Astrocyte (in vitro differentiated cells and primary cell): ENCODE results near the gene CPT2. TPM values are rescaled to one million over a fixed set of nuclear protein-coding genes. Genes with fewer than 3 reads are reported as not detected.

Experiments used
- DNase-seq: peaks from one replicate; pipeline ENCODE4 v3.0.0-alpha.2; 2010; ENCODE audit warnings: low read depth
- FAIRE-seq: peaks from 2 replicates; lab custom pipeline; 2011; peaks lifted over from hg19 to GRCh38; lab: Jason Lieb, UNC
- H2AFZ ChIP-seq: 2 replicates; pipeline ENCODE4 v1.6.0; 2012; ENCODE audit warnings: low read depth, low read length, inconsistent platforms
- H3K27ac ChIP-seq: 2 replicates; pipeline ENCODE4 v1.5.1; 2011; ENCODE audit warnings: low read depth, low read length, inconsistent platforms
- H3K27me3 ChIP-seq: 2 replicates; pipeline ENCODE4 v1.6.0; 2011; ENCODE audit warnings: low read length, inconsistent platforms; ENCODE audit not compliant: insufficient read depth
- H3K36me3 ChIP-seq: 2 replicates; pipeline ENCODE4 v1.5.1; 2011; ENCODE audit warnings: low read length, inconsistent platforms; ENCODE audit not compliant: insufficient read depth
- H3K4me1 ChIP-seq: 2 replicates; pipeline ENCODE4 v1.5.1; 2011; ENCODE audit warnings: low read length, inconsistent platforms; ENCODE audit not compliant: insufficient read depth
- H3K4me2 ChIP-seq: 2 replicates; pipeline ENCODE4 v1.6.0; 2012; ENCODE audit warnings: low read length, inconsistent platforms
- H3K4me3 ChIP-seq: 2 replicates; pipeline ENCODE4 v1.5.1; 2011; ENCODE audit warnings: low read depth, mild to moderate bottlenecking, low read length, inconsistent platforms; ENCODE audit not compliant: insufficient read depth
- H3K79me2 ChIP-seq: 2 replicates; pipeline ENCODE4 v1.6.0; 2012; ENCODE audit warnings: mild to moderate bottlenecking, low read length, inconsistent platforms; ENCODE audit not compliant: insufficient read depth
- H3K9ac ChIP-seq: 2 replicates; pipeline ENCODE4 v1.6.0; 2012; ENCODE audit warnings: mild to moderate bottlenecking, low read length, inconsistent platforms
- H3K9me3 ChIP-seq: 2 replicates; pipeline ENCODE4 v1.5.1; 2012; ENCODE audit warnings: low read depth, mild to moderate bottlenecking, low read length, inconsistent platforms; ENCODE audit not compliant: insufficient read depth
- H4K20me1 ChIP-seq: 2 replicates; pipeline ENCODE4 v1.6.0; 2012; ENCODE audit warnings: low read length, inconsistent platforms; ENCODE audit not compliant: insufficient read depth
- H3K27ac Mint-ChIP-seq: one replicate; pipeline ENCODE4 v1.8.0; 2021; ENCODE audit warnings: mild to moderate bottlenecking, mixed read lengths; ENCODE audit not compliant: unreplicated experiment
- H3K27me3 Mint-ChIP-seq: one replicate; pipeline ENCODE4 v1.8.0; 2021; ENCODE audit warnings: low read depth, mixed read lengths; ENCODE audit not compliant: unreplicated experiment
- H3K36me3 Mint-ChIP-seq: one replicate; pipeline ENCODE4 v1.8.0; 2021; ENCODE audit warnings: low read depth, mixed read lengths; ENCODE audit not compliant: unreplicated experiment
- H3K4me1 Mint-ChIP-seq: one replicate; pipeline ENCODE4 v1.8.0; 2021; ENCODE audit warnings: low read depth, mixed read lengths; ENCODE audit not compliant: unreplicated experiment
- H3K4me3 Mint-ChIP-seq: one replicate; pipeline ENCODE4 v1.8.0; 2021; ENCODE audit warnings: mild to moderate bottlenecking, moderate library complexity, mixed read lengths; ENCODE audit not compliant: unreplicated experiment
- H3K9me3 Mint-ChIP-seq: one replicate; pipeline ENCODE4 v1.8.0; 2021; ENCODE audit warnings: mild to moderate bottlenecking, mixed read lengths; ENCODE audit not compliant: unreplicated experiment
- CTCF ChIP-seq: IDR thresholded peaks from 2 replicates; pipeline ENCODE4 v1.5.1; 2011; ENCODE audit warnings: low read depth, mild to moderate bottlenecking, inconsistent platforms, low read length, moderate library complexity; ENCODE audit not compliant: insufficient read depth
- EZH2 ChIP-seq: IDR thresholded peaks from 2 replicates; pipeline ENCODE4 v1.6.1; 2012; ENCODE audit warnings: mild to moderate bottlenecking, low read length, inconsistent platforms; ENCODE audit not compliant: insufficient read depth
- total RNA-seq: library from RNA; stranded (reverse); gene quantifications from 2 replicates; pipeline ENCODE4 v1.2.1, GENCODE V29; 2021

CPT2 gene
- total RNA-seq, 1 donor from 2014 or later = 10.4 TPM

GRCh38 chr1:53254011-53254640 lies 57.5 kb downstream of the CPT2 start:
- H3K9ac ChIP-seq = no peak overlapping the region
- FAIRE-seq (peak; percentile 82), DNase-seq (peak; percentile 32)
- Mint-ChIP-seq H3K27me3 (no peaks in the 10 kb centered on the region), H3K36me3 (peaks cover 13% of the 10 kb centered on the region), H3K4me3 (no peak overlapping the region), H3K27ac (peak overlapping the region; percentile 26), H3K4me1 (peaks cover 9% of the 10 kb centered on the region), H3K9me3 (no peaks in the 10 kb centered on the region)
- no peak overlapping the region for H3K4me2 ChIP-seq
- no peak overlapping the region for H3K27ac ChIP-seq
- no peaks in the 10 kb centered on the region for H4K20me1 ChIP-seq
- no peaks in the 10 kb centered on the region for H3K79me2 ChIP-seq
- H3K9me3 ChIP-seq = no peaks in the 10 kb centered on the region
- H3K4me1 ChIP-seq = no peaks in the 10 kb centered on the region
- H3K27me3 ChIP-seq = no peaks in the 10 kb centered on the region
- TF ChIP-seq CTCF (no peak), EZH2 (no peak)
- H3K36me3 ChIP-seq = peaks cover 11% of the 10 kb centered on the region
- H2AFZ ChIP-seq = peak overlapping the region; percentile 9
- no peak overlapping the region for H3K4me3 ChIP-seq

- H3K4me3 ChIP-seq = no peak overlapping the region
- peaks cover 11% of the 10 kb centered on the region for H3K36me3 ChIP-seq
- Mint-ChIP-seq H3K4me1 (peaks cover 9% of the 10 kb centered on the region), H3K27ac (no peak overlapping the region), H3K4me3 (no peak overlapping the region), H3K36me3 (peaks cover 8% of the 10 kb centered on the region), H3K27me3 (no peaks in the 10 kb centered on the region), H3K9me3 (no peaks in the 10 kb centered on the region)
- TF ChIP-seq EZH2 = no peak
- TF ChIP-seq CTCF = no peak
- no peak overlapping the region for H3K4me2 ChIP-seq
- no peak overlapping the region for H3K9ac ChIP-seq
- no peaks in the 10 kb centered on the region for H4K20me1 ChIP-seq
- H3K9me3 ChIP-seq = no peaks in the 10 kb centered on the region
- no peaks in the 10 kb centered on the region for H3K79me2 ChIP-seq
- DNase-seq (no peak), FAIRE-seq (no peak)
- no peak overlapping the region for H2AFZ ChIP-seq
- no peak overlapping the region for H3K27ac ChIP-seq
- no peaks in the 10 kb centered on the region for H3K27me3 ChIP-seq
- no peaks in the 10 kb centered on the region for H3K4me1 ChIP-seq
Measured at GRCh38 chr1:53255031-53255430, 58.4 kb downstream of the CPT2 start.
